T47D (cell line): ENCODE results near the gene CHAD.
A peak's percentile ranks its signal among the peaks of the same experiment; 100 is the strongest.
"Not testable (repeated sequence)": the region's sequence is repeated elsewhere in the genome, so short reads cannot be mapped to it uniquely, and the experiment has no call there.

Experiments used
- DNase-seq, 2 experiments: peaks; one replicate each; pipeline versions ENCODE4 v3.0.0 to v3.0.0-alpha.2; 2011 to 2012; ENCODE audit warnings: low read depth in 1 of 2, low spot score in 1 of 2
- JUND ChIP-seq: IDR thresholded peaks from 2 replicates; pipeline ENCODE4 v1.6.1; 2012; ENCODE audit warnings: low read depth
- in situ Hi-C: cut with HindIII; loops from 2 replicates; pipeline ENCODE4 v1.10.0; 2016; ENCODE audit warnings: low sequenced_read_pairs, low pct_unique_long_range_greater_than_20kb

The CHAD gene

DNA sequence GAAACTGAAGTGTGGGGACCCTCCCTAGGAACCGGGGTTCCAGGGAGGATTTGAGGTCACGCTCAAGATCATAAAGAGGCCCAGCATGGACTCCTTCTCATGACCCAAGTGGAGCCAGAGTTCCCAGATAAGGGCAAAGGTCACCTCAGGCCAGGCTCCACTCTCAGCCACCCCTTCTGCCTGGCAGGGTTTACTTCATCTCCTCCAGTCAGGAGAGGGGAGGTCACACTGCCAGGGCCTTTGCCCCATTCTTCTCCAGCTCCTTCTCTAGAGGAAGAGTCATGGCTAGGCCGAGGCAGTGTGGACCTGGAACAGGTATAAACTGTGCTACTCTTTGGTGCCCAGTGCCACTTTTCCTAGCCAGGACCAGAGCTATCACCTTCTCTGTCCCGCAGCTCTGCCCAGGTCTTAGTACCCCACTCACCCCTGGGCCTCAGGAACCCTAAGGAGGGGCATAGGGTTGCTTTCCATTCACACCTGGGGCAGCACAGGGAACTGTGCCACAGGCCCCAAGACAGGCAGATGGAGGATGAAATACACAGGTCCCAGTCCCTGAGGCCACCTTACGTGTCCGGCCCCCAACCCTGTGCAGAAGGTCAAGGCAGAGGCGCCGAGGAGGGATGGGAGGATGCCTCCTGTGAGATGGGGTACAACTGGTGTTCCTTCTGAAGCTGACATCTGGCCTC is 43.5 kb downstream of the CHAD start:
- DNase-seq: no peak
- no peak for TF ChIP-seq JUND
- in situ Hi-C loops: no loop called here

DNA sequence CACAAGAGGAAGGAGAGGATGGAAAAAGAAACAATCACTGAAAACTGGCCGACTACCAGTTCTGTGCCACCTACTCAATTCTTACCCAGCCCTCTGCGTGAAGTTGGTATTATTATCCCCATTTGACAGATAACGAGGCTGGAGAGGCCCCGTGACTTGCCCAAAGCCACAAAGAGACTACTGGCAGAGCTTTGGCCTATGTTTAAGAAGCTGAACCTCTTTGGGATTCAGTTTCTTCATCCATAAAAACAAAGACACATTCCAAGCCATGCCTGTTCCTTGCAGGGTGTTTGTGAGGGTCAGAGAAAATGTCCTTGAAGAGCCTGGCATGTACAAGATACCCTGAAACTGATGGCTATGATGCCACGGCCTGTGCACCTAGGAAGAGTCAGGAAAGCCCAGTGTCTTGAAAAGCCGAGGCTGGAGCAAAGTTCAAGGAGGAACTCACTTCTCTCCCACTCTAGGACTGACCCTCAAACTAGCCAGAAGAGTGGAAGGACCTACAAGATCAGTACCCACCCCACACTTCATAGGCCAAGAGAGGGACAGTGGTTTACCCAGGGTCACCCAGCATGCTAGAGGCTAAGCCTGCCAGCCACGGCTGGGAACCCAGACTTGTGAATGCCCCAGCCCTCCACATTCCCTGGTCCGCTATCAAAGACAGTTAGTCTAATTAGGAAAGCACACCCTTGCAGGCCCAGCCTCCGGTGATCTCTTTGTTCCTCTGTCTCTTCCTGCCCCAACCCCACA is 44.3 kb downstream of the CHAD start:
- DNase-seq: no peak

DNA sequence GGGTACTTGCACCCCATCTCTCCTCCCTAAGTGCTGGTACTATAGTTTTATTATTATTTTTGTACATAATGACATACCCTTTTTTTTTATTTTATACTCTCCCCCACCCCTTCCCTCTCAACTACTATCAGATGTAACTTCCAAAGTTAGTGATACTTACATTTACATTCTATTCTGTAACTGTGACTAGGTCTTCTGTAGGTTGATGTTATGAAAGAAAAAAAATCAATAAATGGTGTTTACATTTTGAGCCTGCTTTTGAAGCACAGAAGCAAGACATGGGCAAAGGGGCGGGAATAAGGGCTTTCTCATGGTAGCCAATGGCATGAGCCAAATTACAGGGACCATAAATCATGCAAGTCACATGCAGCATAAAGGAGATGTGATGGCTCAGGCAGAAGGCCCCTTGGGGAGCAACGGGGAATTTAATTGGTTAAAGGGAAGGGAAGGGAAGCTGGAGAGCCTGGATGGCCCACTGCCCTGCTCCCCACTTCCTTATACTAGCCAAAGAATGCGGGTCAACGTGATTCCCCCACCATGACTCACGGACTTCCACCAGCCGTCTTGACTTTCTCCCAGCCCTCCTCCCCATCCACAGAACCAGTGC is 45.0 kb downstream of the CHAD start:
- DNase-seq: peak in 1 of 2 experiments; percentile 76
- in situ Hi-C loops: no loop called here
- TF ChIP-seq JUND: no peak

More for the DNA sequence above, 44.3 kb downstream of the CHAD start:
- no peak for TF ChIP-seq JUND
- in situ Hi-C loops: no loop called here

DNA sequence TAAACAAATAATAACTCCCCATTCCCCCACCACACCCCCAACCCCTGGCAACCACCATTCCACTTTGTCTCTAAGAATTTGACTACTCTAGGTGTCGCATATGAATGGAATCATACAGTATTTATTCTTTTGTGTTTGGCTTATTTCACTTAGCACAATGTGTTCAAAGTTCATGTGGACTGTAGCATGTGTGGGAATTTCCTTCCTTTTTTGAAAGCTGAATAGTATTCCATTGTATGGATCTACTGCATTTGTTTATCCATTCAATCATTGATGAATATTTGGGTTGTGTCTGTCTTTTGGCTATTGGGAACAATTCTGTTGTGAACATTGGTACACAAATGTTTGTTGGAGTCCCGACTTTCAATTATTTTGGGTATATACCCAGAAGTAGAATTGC is 45.9 kb downstream of the CHAD start:
- no peak for DNase-seq
- in situ Hi-C loops: no loop called here
- no peak for TF ChIP-seq JUND

DNA sequence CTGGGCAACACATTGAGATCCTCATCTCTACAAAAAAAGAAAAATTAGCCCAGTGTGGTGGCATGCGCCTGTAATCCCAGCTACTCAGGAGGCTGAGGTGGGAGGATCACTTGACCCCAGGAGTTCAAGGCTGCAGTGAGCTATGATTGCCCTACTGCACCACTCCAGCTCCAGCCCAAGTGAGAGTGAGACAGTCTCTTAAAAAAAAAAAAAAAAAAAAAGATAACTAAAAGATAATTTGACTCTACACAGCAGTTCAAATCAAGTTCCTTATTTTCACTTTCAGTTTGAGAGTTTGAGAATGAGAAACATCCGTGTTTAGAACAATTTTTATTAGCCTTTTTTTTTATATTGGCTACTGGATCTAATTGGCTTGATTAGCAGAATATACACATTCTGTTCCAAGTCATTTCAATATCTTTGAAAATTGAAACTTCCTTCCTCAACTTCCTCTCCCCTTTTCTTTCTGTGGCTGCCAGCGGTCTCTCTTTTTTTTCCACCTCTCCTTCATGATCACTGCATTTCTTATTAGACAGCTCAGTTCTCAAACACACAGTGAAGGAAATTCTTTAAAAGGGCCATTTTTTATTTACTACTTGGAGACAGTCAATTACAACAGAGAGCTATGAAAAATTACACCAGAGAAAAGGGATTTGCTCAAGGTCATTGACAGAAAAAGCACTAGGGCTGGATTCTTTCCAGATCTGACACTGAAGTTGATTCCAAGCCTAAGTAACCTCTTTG is 47.2 kb downstream of the CHAD start:
- no peak for TF ChIP-seq JUND
- in situ Hi-C loops: no loop called here
- no peak for DNase-seq

DNA sequence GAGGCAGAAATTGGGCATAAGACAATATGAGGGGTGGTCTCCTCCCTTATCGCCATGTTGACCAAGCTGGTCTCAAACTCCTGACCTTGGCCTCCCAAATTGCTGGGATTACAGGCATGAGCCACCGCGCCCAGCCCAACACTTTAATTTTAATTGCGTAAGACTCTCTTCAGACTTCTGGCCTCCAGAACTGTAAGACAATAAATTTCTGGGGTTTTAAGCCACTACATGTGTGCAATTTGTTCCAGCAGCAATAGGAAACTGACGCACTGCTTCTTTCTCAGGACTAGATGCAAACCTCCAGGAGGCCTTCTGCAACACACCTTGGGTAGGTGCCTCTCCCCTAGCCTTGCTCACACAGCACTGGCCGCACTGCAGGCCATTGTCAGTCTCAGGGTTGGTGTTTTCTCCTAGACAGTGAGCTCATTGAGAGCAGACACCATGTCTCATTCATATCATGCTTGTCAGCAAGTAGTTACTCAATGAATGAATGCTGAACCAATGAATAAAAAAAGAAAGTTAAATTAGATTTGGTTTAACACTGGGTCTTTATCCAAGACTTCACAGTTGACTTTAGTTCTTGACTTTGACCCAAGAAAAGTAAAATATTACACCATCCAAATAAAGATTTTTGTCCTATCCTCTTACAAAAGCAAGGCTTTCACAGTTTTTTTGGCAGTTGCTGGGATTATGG is 48.1 kb downstream of the CHAD start:
- DNase-seq: no peak
- in situ Hi-C loops: no loop called here
- no peak for TF ChIP-seq JUND

DNA sequence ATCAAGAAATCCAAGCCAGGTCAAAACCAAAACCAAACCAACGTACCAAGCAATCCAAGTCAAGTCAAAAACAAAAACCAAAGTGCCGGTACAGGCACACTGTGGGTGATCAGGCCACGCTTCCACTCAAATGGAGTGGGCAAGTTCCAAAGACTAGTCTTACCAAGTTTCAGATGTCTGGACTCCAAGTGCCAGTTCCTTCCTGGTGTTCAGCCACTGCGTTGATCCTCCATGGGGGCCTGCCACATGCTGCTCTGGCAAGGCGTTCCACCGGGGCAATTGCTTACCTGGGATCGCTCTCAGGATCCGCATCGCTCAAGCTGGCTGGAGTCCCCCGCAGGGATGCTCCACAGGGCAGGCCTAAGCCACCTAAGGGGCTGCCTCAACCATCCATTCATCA is 49.1 kb downstream of the CHAD start:
- DNase-seq, in situ Hi-C loops: not testable (repeated sequence)

DNA sequence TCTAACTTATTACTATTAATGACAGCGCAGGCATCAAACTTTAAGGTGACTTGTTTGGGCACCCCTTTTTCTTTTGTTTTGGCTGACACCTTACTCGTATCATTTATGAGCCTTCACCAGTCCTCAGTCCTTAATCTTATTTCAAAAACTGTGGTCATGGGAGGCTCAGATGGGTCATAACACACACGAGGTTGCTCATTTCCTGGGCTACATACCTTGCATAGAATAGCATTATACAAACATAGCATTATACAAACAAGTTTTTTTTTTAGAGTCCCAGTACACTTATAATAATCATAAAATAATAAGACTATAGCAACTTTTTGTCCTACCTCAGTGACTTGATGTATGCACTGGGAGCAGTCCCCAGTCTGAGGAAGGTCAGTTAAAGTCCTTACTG is 53.9 kb downstream of the CHAD start:
- no peak for TF ChIP-seq JUND
- in situ Hi-C loops: no loop called here
- no peak for DNase-seq
